Activated T-helper 2 cell treated with anti-CD3 and anti-CD28 coated beads, Interferon-gamma antibody, Interleukin-2, Interleukin-4, amounts not matched to agents 10 μg/mL and 5 μg/mL and 100 μg/mL, durations not matched to agents 14 hours and 24 hours and 36 hours (primary cell): ENCODE measurements around the gene GMNN. TPM values are rescaled to one million over a fixed set of nuclear protein-coding genes. Genes with fewer than 3 reads are reported as not detected.

Experiments
- DNase-seq: peaks from one replicate; pipeline ENCODE4 v3.0.0; 2021; ENCODE audit warnings: low spot score
- H3K27ac Mint-ChIP-seq: one replicate; pipeline ENCODE4 v1.8.0; 2021; ENCODE audit warnings: mixed read lengths
- H3K27me3 Mint-ChIP-seq: one replicate; pipeline ENCODE4 v1.8.0; 2021; ENCODE audit warnings: low read depth, mixed read lengths
- H3K36me3 Mint-ChIP-seq: one replicate; pipeline ENCODE4 v1.8.0; 2021; ENCODE audit warnings: low read depth, mixed read lengths
- H3K4me1 Mint-ChIP-seq: one replicate; pipeline ENCODE4 v1.8.0; 2021; ENCODE audit warnings: low read depth, mixed read lengths
- H3K4me3 Mint-ChIP-seq: one replicate; pipeline ENCODE4 v1.8.0; 2021; ENCODE audit warnings: low read depth, mild to moderate bottlenecking, moderate library complexity, mixed read lengths
- H3K9me3 Mint-ChIP-seq: one replicate; pipeline ENCODE4 v1.8.0; 2021; ENCODE audit warnings: mixed read lengths
- intact Hi-C: fragments of 100-400 bp; cut with micrococcal nuclease; formaldehyde crosslinking; loops from one replicate; pipeline ENCODE4 v1.15.1; 2023
- total RNA-seq: library from RNA; stranded (reverse); gene quantifications from 2 replicates; pipeline ENCODE4 v1.2.3, GENCODE V29; 2022

Gene GMNN
- total RNA-seq, 1 donor from 2014 or later = 68.5 TPM

DNA sequence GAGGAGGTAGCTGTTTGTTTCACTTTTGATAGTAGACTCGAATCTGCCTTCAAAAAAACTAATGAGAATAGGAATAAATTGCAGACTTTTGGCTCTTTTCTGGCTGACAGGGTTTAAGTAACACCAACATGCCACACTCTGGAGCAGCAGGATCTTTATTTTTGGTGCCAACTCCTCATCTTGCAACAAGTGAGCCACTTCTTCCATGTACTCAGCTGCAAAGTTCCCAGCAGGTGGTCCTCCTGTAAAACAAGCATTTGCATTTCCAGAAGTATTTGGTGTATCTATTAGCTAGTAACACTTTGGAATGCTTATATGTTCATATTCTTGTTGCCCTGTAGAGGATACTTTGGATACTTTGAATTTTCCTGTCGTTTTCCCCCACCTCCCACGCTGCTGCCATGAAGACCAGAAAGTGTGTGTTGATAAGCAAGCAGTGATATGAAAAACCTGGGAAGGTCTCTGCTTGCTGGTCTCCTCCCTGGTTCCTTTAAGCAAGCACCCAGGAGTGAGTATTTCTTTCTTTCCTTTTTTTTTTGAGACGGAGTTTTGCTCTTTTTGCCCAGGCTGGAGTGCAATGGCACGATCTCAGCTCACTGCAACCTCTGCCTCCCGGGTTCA lies 23.0 kb downstream of the GMNN start:
- Mint-ChIP-seq H3K36me3 (peaks cover 3% of the 10 kb centered on the region), H3K27ac (no peak overlapping the region), H3K4me1 (peaks cover 14% of the 10 kb centered on the region), H3K9me3 (no peaks in the 10 kb centered on the region), H3K27me3 (no peaks in the 10 kb centered on the region), H3K4me3 (no peak overlapping the region)
- intact Hi-C loops = no loop called here
- DNase-seq = no peak

DNA sequence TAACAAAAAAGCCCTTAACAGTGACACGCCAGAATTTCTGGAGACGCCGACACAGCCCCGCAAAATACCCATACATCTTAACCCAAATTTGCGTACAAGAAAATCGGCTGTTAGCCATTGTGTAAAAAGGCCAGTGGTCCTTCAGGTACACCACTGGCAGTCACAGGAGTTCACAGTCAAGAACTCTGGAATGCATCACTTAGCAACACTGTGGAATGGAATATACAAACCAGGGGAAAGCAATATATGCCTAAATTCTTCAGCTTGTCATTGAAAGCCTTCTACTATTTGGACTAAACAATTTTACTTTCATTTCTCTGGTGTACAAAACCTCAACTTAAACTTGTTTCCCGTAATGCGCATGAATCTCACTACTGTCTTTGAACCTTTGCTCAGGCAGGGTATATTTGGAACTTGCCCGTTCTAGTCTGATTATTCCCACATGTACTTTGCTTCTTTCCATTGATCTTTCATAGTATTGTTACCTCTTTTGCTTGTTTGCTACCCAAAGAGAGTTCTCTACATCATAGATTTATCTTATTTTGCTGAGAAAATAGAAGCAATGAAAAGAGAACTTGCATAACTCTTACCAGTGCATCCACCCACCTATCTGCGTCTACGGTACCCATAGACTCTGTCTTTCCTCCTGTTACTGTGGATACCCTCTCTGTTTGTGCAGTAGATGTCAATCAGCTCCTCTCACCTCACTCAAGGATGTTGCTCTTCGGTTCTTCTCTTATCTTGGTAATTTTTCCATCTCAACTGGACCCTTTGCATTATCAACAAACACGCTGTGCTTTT lies 24.2 kb downstream of the GMNN start, which contains the start of gene ARMH2:
TSS of gene ARMH2 (minus strand) at position 178 of the 801 bp plus-strand sequence. CDS start at position 118, 60 bp downstream.
- no peak for DNase-seq
- peaks cover 14% of the 10 kb centered on the region for H3K4me1 Mint-ChIP-seq
- intact Hi-C loops = no loop called here

DNA sequence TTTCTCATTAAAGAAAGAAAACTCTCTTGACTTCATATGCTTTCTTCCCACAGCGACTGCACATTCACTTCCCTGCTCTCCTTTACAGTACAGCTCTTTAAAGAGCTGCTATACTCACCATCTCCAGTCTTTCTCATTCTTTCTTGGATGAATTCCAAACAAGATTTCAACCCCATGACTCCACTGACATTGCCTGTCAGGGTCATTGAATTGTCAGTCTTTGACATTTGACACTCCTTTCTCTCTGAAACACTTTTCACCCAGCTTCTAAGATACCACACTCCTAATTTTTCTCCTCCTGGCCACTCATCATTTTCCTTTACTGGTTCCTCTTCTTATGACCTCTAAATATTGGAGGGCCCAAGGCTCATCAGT lies 24.8 kb downstream of the GMNN start:
- peaks cover 14% of the 10 kb centered on the region for H3K4me1 Mint-ChIP-seq
- DNase-seq = no peak
- no peaks in the 10 kb centered on the region for H3K27me3 Mint-ChIP-seq
- no peak overlapping the region for H3K27ac Mint-ChIP-seq
- intact Hi-C loops = no loop called here
- H3K36me3 Mint-ChIP-seq = peaks cover 3% of the 10 kb centered on the region
- no peaks in the 10 kb centered on the region for H3K9me3 Mint-ChIP-seq
- no peak overlapping the region for H3K4me3 Mint-ChIP-seq

More for the DNA sequence above, 24.2 kb downstream of the GMNN start, which contains the start of gene ARMH2:
- Mint-ChIP-seq H3K27ac (no peak within 1 kb of the TSS), H3K9me3 (no peaks in the 10 kb centered on the region), H3K4me3 (no peak within 1 kb of the TSS), H3K36me3 (peaks cover 3% of the 10 kb centered on the region), H3K27me3 (no peaks in the 10 kb centered on the region)

DNA sequence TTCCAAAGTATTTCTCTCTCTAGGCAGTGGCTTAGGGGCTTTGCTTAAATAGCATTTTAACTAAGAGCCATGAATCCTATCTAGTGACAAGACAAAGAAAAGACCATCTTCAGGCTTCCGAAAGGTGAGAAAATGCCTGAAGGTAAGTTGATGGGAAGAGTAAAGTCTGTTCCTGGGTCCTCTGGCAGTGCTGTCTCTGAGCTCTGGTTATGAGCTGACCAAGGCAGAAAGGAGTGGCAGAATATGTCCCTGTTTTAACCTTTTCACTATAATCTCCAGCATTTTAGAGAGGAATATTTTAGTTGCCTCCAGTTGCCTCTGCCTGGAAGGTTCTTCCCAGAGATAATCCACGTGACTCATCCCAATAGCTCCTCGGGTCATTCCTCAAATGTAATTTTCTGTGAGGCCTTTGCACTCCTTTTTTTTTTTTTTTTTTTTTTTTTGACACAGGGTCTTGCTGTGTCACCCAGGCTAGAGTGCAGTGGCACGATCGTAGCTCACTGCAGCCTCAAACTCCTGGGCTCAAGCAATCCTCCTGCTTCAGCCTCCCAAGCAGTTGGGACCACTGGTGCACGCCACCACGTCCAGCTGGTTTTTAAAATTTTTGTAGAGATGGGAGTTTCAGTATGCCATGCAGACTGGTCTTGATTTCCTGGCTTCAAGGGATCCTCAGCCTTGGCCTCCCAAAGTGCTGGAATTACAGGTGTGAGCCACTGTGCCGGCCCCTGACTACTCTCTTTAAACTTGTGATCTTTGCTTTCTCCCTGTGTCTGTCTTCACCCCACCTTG lies 27.7 kb downstream of the GMNN start:
- intact Hi-C loops = no loop called here
- Mint-ChIP-seq H3K4me3 (no peak overlapping the region), H3K9me3 (no peaks in the 10 kb centered on the region), H3K27ac (no peak overlapping the region), H3K36me3 (peaks cover 20% of the 10 kb centered on the region), H3K27me3 (no peaks in the 10 kb centered on the region), H3K4me1 (peaks cover 9% of the 10 kb centered on the region)
- DNase-seq = no peak

DNA sequence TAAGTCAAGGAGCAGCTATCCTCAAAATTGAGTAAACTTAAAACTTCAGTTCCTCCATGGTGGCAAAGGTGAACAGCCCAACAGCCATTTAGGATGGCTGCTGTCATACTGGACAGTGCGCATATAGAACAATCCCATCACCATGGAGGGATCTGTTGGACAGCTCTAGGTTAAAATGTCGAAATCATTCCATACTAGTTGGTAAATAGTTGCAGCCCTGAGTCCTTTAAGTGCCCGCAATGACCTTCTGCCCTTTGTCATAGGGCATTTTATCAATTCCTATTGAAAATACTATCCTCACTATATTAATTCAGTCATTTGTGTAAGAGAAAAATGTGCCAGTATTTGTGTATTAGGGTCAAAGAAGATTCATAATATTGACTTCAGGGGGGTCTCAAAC lies 32.8 kb downstream of the GMNN start:
- Mint-ChIP-seq H3K4me1 (no peaks in the 10 kb centered on the region), H3K27me3 (no peaks in the 10 kb centered on the region), H3K4me3 (no peak overlapping the region), H3K27ac (no peak overlapping the region), H3K9me3 (no peaks in the 10 kb centered on the region), H3K36me3 (peaks cover 36% of the 10 kb centered on the region)
- intact Hi-C loops = no loop called here
- DNase-seq = no peak

DNA sequence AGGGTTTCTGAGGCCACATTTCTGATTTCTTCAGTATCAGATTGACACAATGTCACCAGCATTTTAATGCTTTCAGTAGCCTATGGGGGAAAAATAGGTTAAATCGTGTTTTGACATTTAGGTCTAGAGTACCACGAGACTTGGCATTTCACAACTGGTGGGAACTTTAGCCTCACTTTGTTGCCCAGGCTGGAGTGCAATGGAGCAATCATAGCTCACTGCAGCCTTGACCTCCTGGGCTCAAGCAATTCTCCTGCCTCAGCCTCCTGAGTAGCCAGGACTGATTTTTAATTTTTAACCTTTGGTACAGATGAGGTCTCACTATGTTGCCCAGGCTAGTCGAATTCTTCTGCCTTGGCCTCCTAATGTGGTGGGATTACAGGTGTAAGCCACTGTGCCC lies 35.0 kb downstream of the GMNN start:
- H3K4me3 Mint-ChIP-seq = no peak overlapping the region
- peaks cover 34% of the 10 kb centered on the region for H3K36me3 Mint-ChIP-seq
- no peak overlapping the region for H3K27ac Mint-ChIP-seq
- no peak for DNase-seq
- no peaks in the 10 kb centered on the region for H3K27me3 Mint-ChIP-seq
- H3K9me3 Mint-ChIP-seq = no peaks in the 10 kb centered on the region
- intact Hi-C loops = no loop called here
- H3K4me1 Mint-ChIP-seq = no peaks in the 10 kb centered on the region

DNA sequence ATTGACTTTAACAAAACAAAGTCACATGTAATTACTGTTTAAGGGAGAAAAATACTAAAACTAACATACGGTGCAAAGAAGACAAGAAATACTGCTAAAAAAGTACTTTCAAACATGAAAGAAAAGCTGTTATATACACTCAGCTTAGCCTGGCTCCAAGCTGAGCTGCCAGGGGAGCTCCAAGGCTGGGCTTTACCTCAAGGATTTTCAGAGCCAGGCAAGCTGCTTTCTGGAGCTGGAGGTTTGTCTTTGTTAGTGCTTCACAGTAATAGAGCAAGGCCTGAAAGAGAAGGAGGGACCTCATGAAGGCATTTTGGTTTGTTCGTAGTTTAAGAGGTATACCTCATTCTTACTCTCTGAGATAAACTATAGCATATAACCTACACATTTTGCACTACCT lies 43.6 kb downstream of the GMNN start:
- H3K4me1 Mint-ChIP-seq = no peaks in the 10 kb centered on the region
- H3K9me3 Mint-ChIP-seq = no peaks in the 10 kb centered on the region
- peaks cover 29% of the 10 kb centered on the region for H3K36me3 Mint-ChIP-seq
- no peak overlapping the region for H3K27ac Mint-ChIP-seq
- no peak overlapping the region for H3K4me3 Mint-ChIP-seq
- H3K27me3 Mint-ChIP-seq = no peaks in the 10 kb centered on the region
- intact Hi-C loops = no loop called here
- DNase-seq = no peak

DNA sequence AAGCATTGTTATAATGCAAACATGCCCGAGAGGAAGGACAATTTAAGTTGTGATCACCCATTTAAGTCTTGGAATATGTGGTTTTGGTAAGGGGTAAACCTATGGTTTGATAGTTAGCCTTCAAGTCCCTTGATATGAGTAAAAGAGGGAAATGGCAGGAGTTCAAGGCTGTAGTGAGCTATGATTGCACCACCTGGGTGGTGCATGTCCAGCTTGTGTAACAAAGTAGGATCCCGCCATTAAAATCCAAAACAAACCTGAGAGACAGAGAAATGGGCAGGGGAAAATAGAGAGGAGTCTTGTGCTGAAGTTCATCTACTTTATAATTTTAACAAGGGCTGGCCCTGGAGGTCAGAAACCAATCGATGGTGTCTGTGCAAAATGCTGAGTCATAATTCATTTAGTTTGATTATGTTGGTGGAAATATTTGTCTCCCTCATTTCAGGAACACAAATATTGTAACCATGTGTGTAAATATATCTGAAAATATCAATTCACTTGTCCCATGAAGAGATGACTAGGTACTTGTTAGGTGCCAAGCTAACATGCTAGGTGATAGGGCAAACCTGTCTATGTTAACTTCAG lies 47.2 kb downstream of the GMNN start:
- H3K9me3 Mint-ChIP-seq = no peaks in the 10 kb centered on the region
- DNase-seq = no peak
- H3K4me1 Mint-ChIP-seq = no peaks in the 10 kb centered on the region
- no peak overlapping the region for H3K27ac Mint-ChIP-seq
- intact Hi-C loops = no loop called here
- H3K4me3 Mint-ChIP-seq = no peak overlapping the region
- peaks cover 50% of the 10 kb centered on the region for H3K36me3 Mint-ChIP-seq
- no peaks in the 10 kb centered on the region for H3K27me3 Mint-ChIP-seq

DNA sequence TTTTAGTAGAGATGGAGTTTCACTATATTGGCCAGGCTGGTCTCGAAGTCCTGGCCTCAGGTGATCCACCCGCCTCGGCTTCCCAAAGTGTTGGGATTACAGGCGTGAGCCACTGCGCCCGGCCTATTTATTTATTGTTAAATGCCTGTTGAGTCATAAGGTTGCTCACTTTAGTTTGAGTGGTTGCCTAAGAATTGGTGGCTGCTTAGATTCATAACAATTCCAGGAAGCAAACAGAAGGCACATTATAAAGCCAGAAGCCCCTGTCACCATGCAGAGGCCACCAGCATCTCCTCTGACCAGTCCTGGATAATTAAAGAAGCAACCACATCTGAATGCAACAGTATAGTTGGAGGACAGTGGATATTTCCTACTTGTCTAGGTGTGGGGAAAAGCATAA lies 48.0 kb downstream of the GMNN start:
- no peak for DNase-seq
- Mint-ChIP-seq H3K36me3 (peaks cover 55% of the 10 kb centered on the region), H3K27ac (no peak overlapping the region), H3K27me3 (no peaks in the 10 kb centered on the region), H3K4me3 (no peak overlapping the region), H3K9me3 (no peaks in the 10 kb centered on the region), H3K4me1 (no peaks in the 10 kb centered on the region)
- intact Hi-C loops = no loop called here

DNA sequence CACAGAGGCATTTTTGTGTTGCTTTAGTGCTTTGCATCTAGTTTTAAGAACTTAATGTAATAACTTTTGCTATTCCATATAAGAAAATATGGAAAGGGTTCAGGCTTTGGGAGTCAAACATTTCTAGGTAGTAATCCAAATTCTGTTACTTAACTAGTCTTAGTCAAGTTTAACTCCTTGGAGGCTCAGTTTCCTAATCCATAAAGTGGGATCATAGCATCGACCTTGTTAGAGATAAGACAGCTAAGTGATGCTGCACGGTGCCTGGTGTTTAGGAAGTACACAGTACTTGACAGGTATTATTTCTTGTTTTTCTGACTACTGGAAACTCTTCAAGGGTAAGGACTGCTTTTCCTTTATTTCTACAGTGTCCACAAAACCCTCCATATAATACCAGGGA lies 48.4 kb downstream of the GMNN start:
- Mint-ChIP-seq H3K27ac (no peak overlapping the region), H3K27me3 (no peaks in the 10 kb centered on the region)

DNA sequence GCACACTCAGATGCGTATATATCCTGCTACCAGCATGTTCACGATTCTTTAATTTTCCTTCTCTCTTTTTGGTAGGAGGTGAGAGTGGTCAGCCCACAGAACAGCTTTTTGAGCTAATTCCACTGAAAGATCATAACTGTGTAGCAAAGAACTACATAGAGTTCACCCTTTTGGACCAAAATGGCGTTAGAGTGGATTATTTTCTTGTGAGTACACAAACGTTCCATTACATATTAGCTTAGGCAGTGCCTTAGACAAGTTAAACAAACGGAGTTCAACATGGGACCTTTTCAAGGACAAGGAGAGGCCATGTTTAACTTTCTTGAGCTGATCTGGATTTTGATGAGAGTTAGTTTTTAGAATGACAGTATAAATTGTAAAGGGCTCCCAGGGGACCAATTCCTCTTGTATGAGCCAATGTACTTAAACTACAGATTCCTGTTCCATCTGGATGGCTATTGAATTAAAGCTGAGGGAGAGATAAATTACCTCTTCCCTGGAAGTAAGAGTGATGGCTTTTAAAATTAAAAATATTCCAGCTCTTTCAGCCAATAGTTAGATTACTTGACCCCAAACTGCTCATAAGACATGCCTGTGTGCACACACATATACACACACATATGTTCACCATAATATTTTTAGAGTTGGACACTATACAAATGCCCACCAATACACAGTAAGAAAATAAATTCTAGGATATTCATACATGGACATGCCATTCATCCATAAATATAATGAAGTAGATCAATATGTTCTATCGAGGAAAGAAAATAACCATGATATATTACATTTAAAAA lies 49.6 kb downstream of the GMNN start:
- Mint-ChIP-seq H3K27me3 (no peaks in the 10 kb centered on the region), H3K4me3 (no peak overlapping the region), H3K36me3 (peaks cover 46% of the 10 kb centered on the region), H3K27ac (no peak overlapping the region), H3K4me1 (no peaks in the 10 kb centered on the region), H3K9me3 (no peaks in the 10 kb centered on the region)
- intact Hi-C loops = no loop called here
- DNase-seq = no peak

More for the DNA sequence above, 48.4 kb downstream of the GMNN start:
- Mint-ChIP-seq H3K36me3 (peaks cover 56% of the 10 kb centered on the region), H3K4me1 (no peaks in the 10 kb centered on the region), H3K9me3 (no peaks in the 10 kb centered on the region), H3K4me3 (no peak overlapping the region)
- intact Hi-C loops = no loop called here
- DNase-seq = no peak

DNA sequence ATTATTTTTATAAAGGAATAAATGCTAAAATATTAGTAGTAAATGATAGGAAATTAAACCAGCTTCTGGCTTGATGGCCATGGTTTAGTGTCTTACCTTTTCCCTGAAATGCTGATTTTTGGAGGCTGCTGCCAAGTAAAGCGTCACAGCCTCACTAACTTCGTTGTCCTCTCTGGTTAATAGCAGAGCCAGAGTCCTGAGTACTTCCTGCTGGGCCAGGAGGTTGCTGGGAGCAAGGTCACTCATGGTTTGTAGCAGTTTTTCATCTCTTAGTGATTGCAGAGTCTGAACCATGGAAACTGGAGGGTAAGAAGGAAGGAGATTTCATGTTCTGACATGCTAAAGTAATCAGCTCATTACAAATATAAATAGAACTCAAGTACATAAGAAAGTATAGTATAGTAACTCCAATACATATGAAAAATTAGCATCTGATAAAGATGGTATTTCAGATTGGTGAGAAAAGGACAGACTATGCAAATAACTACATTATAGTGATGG lies 50.4 kb downstream of the GMNN start:
- H3K4me1 Mint-ChIP-seq = no peaks in the 10 kb centered on the region
- no peak overlapping the region for H3K4me3 Mint-ChIP-seq
- peaks cover 51% of the 10 kb centered on the region for H3K36me3 Mint-ChIP-seq
- H3K27ac Mint-ChIP-seq = no peak overlapping the region
- DNase-seq = no peak
- H3K27me3 Mint-ChIP-seq = no peaks in the 10 kb centered on the region
- intact Hi-C loops = no loop called here
- H3K9me3 Mint-ChIP-seq = no peaks in the 10 kb centered on the region
